ENCODE data around the gene MTIF3.
A peak's percentile ranks its signal among the peaks of the same experiment; 100 is the strongest.

Gene MTIF3, protein sequence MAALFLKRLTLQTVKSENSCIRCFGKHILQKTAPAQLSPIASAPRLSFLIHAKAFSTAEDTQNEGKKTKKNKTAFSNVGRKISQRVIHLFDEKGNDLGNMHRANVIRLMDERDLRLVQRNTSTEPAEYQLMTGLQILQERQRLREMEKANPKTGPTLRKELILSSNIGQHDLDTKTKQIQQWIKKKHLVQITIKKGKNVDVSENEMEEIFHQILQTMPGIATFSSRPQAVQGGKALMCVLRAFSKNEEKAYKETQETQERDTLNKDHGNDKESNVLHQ

GRCh38 chr13:27449936-27450828 lies at the start of gene MTIF3:
TSS of gene MTIF3 (minus strand) at chr13:27450564. CDS start at chr13:27440448, 10,116 bp downstream.
- no peak for TF ChIP-seq CTCF (IDR thresholded peaks at IDR 0.05; ENCODE audit: low read depth, low read length, missing control alignments)
- peak; percentile 61 for DNase-seq (ENCODE audit: extremely low read depth, low read depth)
- H3K4me3 ChIP-seq (replicated peaks; ENCODE audit: low read depth, low read length) = peak within 1 kb of the TSS; percentile 84

GRCh38 chr13:27497563-27498230 lies 47.3 kb upstream of the MTIF3 start:
- TF ChIP-seq CTCF (IDR thresholded peaks at IDR 0.05; ENCODE audit: low read depth, low read length, missing control alignments) = no peak

GRCh38 chr13:27496536-27497273 lies 46.3 kb upstream of the MTIF3 start:
- TF ChIP-seq CTCF (IDR thresholded peaks at IDR 0.05; ENCODE audit: low read depth, low read length, missing control alignments) = no peak
- no peak for DNase-seq (ENCODE audit: extremely low read depth, low read depth)
- H3K4me3 ChIP-seq (replicated peaks; ENCODE audit: low read depth, low read length) = no peak overlapping the region

More at GRCh38 chr13:27497563-27498230, 47.3 kb upstream of the MTIF3 start:
- no peak overlapping the region for H3K4me3 ChIP-seq (replicated peaks; ENCODE audit: low read depth, low read length)
- DNase-seq (ENCODE audit: extremely low read depth, low read depth) = no peak

GRCh38 chr13:27496006-27496405 lies 45.6 kb upstream of the MTIF3 start:
- DNase-seq (ENCODE audit: extremely low read depth, low read depth) = no peak
- no peak overlapping the region for H3K4me3 ChIP-seq (replicated peaks; ENCODE audit: low read depth, low read length)
- TF ChIP-seq CTCF (IDR thresholded peaks at IDR 0.05; ENCODE audit: low read depth, low read length, missing control alignments) = no peak

GRCh38 chr13:27495551-27495950 lies 45.2 kb upstream of the MTIF3 start:
- DNase-seq (ENCODE audit: extremely low read depth, low read depth) = no peak
- H3K4me3 ChIP-seq (replicated peaks; ENCODE audit: low read depth, low read length) = no peak overlapping the region
- no peak for TF ChIP-seq CTCF (IDR thresholded peaks at IDR 0.05; ENCODE audit: low read depth, low read length, missing control alignments)

DNA sequence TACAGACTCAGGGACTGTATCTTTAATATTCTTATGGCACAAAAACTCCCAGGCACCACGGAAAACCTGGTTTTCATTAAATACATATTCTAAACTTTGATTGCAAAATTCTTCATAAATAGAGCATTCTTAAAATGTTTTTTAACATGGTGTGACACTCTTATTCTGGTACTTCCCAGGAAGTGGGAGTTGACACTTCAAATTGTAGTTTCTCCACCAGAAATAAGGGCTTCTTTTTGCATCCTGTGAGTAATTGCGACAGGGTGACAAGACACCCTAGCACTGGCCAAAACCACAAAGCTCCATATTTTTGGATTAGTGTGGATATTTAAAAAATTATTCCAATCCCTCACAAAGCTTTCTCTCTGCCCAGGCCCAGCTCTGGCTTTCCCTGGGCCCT lies 43.6 kb upstream of the MTIF3 start:
- no peak for DNase-seq (ENCODE audit: extremely low read depth, low read depth)
- no peak overlapping the region for H3K4me3 ChIP-seq (replicated peaks; ENCODE audit: low read depth, low read length)
- no peak for TF ChIP-seq CTCF (IDR thresholded peaks at IDR 0.05; ENCODE audit: low read depth, low read length, missing control alignments)
